Neuronal stem cell (in vitro differentiated cells): Measurements from ENCODE around the gene HDAC3.

ENCODE experiments used
- DNase-seq: peaks from one replicate; pipeline ENCODE4 v3.0.0-alpha.2; 2013; ENCODE audit warnings: low spot score
- H2AFZ ChIP-seq: one replicate; pipeline ENCODE4 v1.6.1; 2013; ENCODE audit warnings: mild to moderate bottlenecking, low read length, inconsistent platforms
- H2AK5ac ChIP-seq: 2 replicates; pipeline ENCODE4 v1.6.1; 2013; ENCODE audit warnings: low read depth, mild to moderate bottlenecking, inconsistent platforms, low read length, moderate library complexity, mixed read lengths
- H2BK120ac ChIP-seq: 2 replicates; pipeline ENCODE4 v1.6.1; 2013; ENCODE audit warnings: low read depth, mild to moderate bottlenecking, inconsistent platforms, low read length, moderate library complexity, mixed read lengths
- H2BK12ac ChIP-seq: one replicate; pipeline ENCODE4 v1.6.1; 2013; ENCODE audit warnings: low read length, inconsistent platforms
- H2BK15ac ChIP-seq: 2 replicates; pipeline ENCODE4 v1.6.1; 2013; ENCODE audit warnings: mild to moderate bottlenecking, low read length, inconsistent platforms, mixed read lengths
- H2BK5ac ChIP-seq: one replicate; pipeline ENCODE4 v1.6.1; 2013; ENCODE audit warnings: inconsistent platforms, mild to moderate bottlenecking, low read length, moderate library complexity
- H3K14ac ChIP-seq: one replicate; pipeline ENCODE4 v1.6.1; 2013; ENCODE audit warnings: low read length, inconsistent platforms
- H3K18ac ChIP-seq: 2 replicates; pipeline ENCODE4 v1.6.1; 2013; ENCODE audit warnings: low read length, inconsistent platforms
- H3K23ac ChIP-seq: 2 replicates; pipeline ENCODE4 v1.6.1; 2013; ENCODE audit warnings: low read depth, mild to moderate bottlenecking, mixed read lengths, low read length, inconsistent platforms; ENCODE audit not compliant: poor library complexity
- H3K27ac ChIP-seq: replicated peaks from 3 replicates; pipeline ENCODE4 v1.5.1; 2013; ENCODE audit warnings: low read length, inconsistent platforms
- H3K27me3 ChIP-seq, 3 experiments: 2 replicates each; pipeline ENCODE4 v1.6.1; 2013; ENCODE audit warnings: low read length in 3 of 3, mild to moderate bottlenecking in 2 of 3, inconsistent platforms in 1 of 3, low read depth in 1 of 3, mixed read lengths in 1 of 3, moderate library complexity in 1 of 3; ENCODE audit not compliant: control insufficient read depth in 3 of 3, insufficient read depth in 3 of 3
- H3K36me3 ChIP-seq, 2 donors: replicated peaks in 1 of 2; 2 replicates each; pipeline ENCODE4 v1.6.1; 2013; ENCODE audit warnings: low read length in 2 of 2; ENCODE audit not compliant: control insufficient read depth in 2 of 2, insufficient read depth in 2 of 2
- H3K4ac ChIP-seq: 2 replicates; pipeline ENCODE4 v1.6.1; 2013; ENCODE audit warnings: inconsistent platforms, mild to moderate bottlenecking, low read length, moderate library complexity
- H3K4me1 ChIP-seq, 2 donors: 1 replicate in 1 of 2; 2 replicates in 1 of 2; pipeline ENCODE4 v1.6.1; 2013; ENCODE audit warnings: low read length in 2 of 2, low read depth in 1 of 2; ENCODE audit not compliant: control insufficient read depth in 2 of 2, insufficient read depth in 1 of 2
- H3K4me2 ChIP-seq: one replicate; pipeline ENCODE4 v1.6.1; 2013; ENCODE audit warnings: mild to moderate bottlenecking, low read length, inconsistent platforms; ENCODE audit not compliant: insufficient read depth, poor library complexity, severe bottlenecking
- H3K4me3 ChIP-seq, 2 donors: 2 replicates each; pipeline ENCODE4 v1.5.1; 2013; ENCODE audit warnings: low read length in 2 of 2, mild to moderate bottlenecking in 2 of 2, inconsistent platforms in 1 of 2, moderate library complexity in 1 of 2
- H3K79me1 ChIP-seq: one replicate; pipeline ENCODE4 v1.6.1; 2013; ENCODE audit warnings: low read depth, mild to moderate bottlenecking, inconsistent platforms, low read length, moderate library complexity
- H3K9ac ChIP-seq: one replicate; pipeline ENCODE4 v1.6.1; 2013; ENCODE audit warnings: mild to moderate bottlenecking, low read depth, low read length, inconsistent platforms; ENCODE audit not compliant: poor library complexity
- H3K9me3 ChIP-seq, 2 donors: replicated peaks in 1 of 2; 2 replicates each; pipeline versions ENCODE3 to v1.6.1; 2013; ENCODE audit warnings: low read length in 2 of 2, mild to moderate bottlenecking in 2 of 2, inconsistent platforms in 1 of 2, low read depth in 1 of 2, mixed read lengths in 1 of 2, moderate library complexity in 1 of 2; ENCODE audit not compliant: control insufficient read depth in 2 of 2, insufficient read depth in 1 of 2
- H4K8ac ChIP-seq: one replicate; pipeline ENCODE4 v1.6.1; 2013; ENCODE audit warnings: low read depth, mild to moderate bottlenecking, inconsistent platforms, low read length, moderate library complexity
- H4K91ac ChIP-seq: one replicate; pipeline ENCODE4 v1.6.1; 2013; ENCODE audit warnings: low read length, low read depth, mild to moderate bottlenecking, inconsistent platforms; ENCODE audit not compliant: poor library complexity
- WGBS, 2 donors: extraction: QIAGEN DNeasy Blood & Tissue Kit; methylation state at CpG; one replicate each; pipeline ENCODE4 v1.1.7; 2013; ENCODE audit warnings: missing lambda C conversion rate in 2 of 2, mixed read lengths in 1 of 2; ENCODE audit not compliant: insufficient read length in 2 of 2, insufficient replicate concordance in 1 of 2; ENCODE audit errors: extremely low coverage in 2 of 2; 5-methylcytosine and 5-hydroxymethylcytosine counted together

The HDAC3 gene

DNA sequence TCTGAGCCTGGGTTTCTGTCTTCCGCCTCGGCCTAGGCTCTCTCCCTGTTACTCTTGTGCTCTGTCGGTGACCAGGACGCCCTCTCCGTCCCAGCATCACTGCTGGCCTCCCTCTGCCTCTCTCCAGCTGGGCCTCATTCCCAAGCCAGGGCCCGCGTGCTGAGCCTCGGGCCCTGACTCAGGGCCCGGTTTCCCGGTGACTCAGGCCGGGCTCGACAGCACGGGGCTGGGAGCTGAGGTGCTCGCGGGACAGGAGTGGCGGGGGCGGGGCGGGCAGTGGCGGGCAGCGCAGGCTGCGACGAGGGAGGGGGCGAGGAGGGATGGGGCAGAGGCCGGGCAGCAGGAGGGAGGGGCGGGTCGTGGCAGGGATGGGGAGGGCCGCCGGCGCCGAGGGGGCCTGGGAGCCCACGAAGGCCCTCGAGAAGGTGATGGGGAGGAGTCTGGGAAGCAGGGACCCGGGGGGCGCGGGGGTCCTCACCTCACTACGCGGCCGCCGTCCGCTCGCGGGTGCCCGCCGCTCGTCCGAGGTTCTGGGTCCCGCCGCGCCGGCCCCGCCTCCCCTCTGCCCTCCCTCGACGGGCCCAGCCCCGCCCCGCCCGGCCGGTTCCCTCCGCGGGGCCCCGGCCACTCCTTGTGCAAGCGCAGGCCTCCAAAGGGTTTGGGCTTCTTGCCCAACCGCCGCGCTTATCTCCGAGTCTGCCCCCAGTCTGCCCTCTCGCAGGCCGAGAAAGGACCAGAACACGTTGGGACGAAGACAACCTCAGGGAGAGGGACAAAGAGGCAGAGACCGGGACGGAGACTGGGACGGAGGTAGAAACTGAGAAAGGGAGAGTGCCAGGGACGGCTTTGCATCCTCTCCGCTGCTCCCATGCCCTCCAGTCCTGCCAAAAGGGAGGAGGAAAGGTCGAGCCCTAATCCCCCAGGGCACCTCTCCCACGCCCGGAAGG is 45.3 kb upstream of the HDAC3 start, which contains the start of gene ARAP3:
Gene ARAP3 (minus strand): TSS at position 536 of the 947 bp plus-strand sequence. CDS start 1,744 bp downstream, outside the sequence.
- H3K4me3 ChIP-seq, result peak within 1 kb of the TSS; percentile 56 to 81
- H3K27ac ChIP-seq, result peak within 1 kb of the TSS; percentile 96
- peak within 1 kb of the TSS; percentile 96 for H3K23ac ChIP-seq
- H3K4me1 ChIP-seq, result peaks cover 31 to 32% of the 10 kb centered on the region in 2 donors
- H2BK15ac ChIP-seq, result peak within 1 kb of the TSS; percentile 90
- H3K4ac ChIP-seq, result peak within 1 kb of the TSS; percentile 99
- peak within 1 kb of the TSS; percentile 98 for H4K91ac ChIP-seq
- peak within 1 kb of the TSS; percentile 7 for H4K8ac ChIP-seq
- DNase-seq, result peak; percentile 70
- H3K14ac ChIP-seq, result peak within 1 kb of the TSS; percentile 75
- H3K79me1 ChIP-seq, result peaks cover 10% of the 10 kb centered on the region
- H2AFZ ChIP-seq, result peak within 1 kb of the TSS; percentile 85
- H3K4me2 ChIP-seq, result peak within 1 kb of the TSS; percentile 93
- H2BK12ac ChIP-seq, result peak within 1 kb of the TSS; percentile 92
- peak within 1 kb of the TSS; percentile 82 for H2BK120ac ChIP-seq
- peak within 1 kb of the TSS; percentile 90 for H3K9ac ChIP-seq
- peaks cover 0 to 10% of the 10 kb centered on the region in 2 donors for H3K36me3 ChIP-seq
- H3K18ac ChIP-seq, result peak within 1 kb of the TSS; percentile 97
- peak within 1 kb of the TSS; percentile 96 for H2AK5ac ChIP-seq
- no peaks in the 10 kb centered on the region for H3K9me3 ChIP-seq
- WGBS, 2 donors, result no CpG with 5 or more reads among the region's 77 CpGs
- no peaks in the 10 kb centered on the region for H3K27me3 ChIP-seq
- peak within 1 kb of the TSS; percentile 49 for H2BK5ac ChIP-seq

DNA sequence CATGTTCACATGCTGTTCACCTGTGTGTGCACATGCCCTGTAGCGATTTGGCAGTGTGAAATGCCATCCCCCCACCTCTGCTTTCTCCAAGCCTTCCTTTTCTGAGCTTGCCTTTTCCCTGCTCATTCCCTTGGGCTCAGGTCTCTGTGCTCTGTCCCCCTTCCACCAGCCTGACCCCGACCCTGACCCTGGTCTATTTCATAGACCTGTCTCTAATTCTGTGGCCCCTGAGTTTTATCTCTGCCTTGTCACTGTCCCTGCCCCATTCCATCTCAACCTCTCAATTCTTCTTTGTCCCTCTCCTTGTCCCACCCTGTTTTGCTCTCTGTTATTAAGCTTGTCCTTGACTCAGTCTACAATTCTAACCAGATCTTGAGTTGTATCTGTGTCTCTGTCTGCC is 44.6 kb upstream of the HDAC3 start:
- Histone ChIP-seq H3K23ac (peak overlapping the region; percentile 96), H3K9ac (peak overlapping the region; percentile 89), H2BK15ac (peak overlapping the region; percentile 53), H2AK5ac (peak overlapping the region; percentile 79), H3K4me2 (peak overlapping the region; percentile 93), H2BK12ac (peak overlapping the region; percentile 75), H4K8ac (peak overlapping the region; percentile 7), H3K4me1 (peaks cover 27 to 31% of the 10 kb centered on the region in 2 donors), H4K91ac (peak overlapping the region; percentile 98), H3K27ac (peak overlapping the region; percentile 96), H3K79me1 (peaks cover 10% of the 10 kb centered on the region), H3K4ac (peak overlapping the region; percentile 99), H2AFZ (peak overlapping the region; percentile 85), H3K27me3 (no peaks in the 10 kb centered on the region), H3K14ac (peak overlapping the region; percentile 75), H3K36me3 (peaks cover 0 to 16% of the 10 kb centered on the region in 2 donors), H2BK5ac (peak overlapping the region; percentile 49), H3K18ac (peak overlapping the region; percentile 97), H3K4me3 (peak overlapping the region; percentile 56 to 81), H2BK120ac (peak overlapping the region; percentile 4), H3K9me3 (no peaks in the 10 kb centered on the region)
- DNase-seq, result no peak
- WGBS, 2 donors, result no CpG with 5 or more reads among the region's 2 CpGs

DNA sequence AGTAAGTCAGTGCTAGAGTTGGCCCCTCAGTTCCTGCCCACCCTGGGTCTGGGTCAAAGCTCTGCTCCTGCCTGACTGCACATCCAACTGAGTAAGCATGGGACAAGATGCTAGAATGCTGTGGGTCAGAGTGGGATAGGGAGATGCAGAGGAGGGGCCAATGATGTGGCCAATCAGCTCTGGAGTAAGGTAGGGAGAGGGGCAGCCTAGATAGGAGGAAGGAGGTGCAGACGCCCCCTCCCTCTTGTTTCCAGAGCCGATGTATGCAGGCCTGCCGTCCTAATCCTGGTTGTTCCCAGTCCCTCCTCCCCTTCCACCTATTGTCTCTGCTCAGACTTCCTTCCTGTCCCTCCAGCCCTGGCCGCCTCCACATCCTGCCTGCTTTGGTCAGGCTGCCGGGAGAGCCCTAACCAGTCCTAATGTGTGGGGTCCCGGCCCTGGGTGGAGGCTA is 44.1 kb upstream of the HDAC3 start:
- H3K4me1 ChIP-seq, result peaks cover 27 to 31% of the 10 kb centered on the region in 2 donors
- H3K4ac ChIP-seq, result no peak overlapping the region
- H3K79me1 ChIP-seq, result peaks cover 10% of the 10 kb centered on the region
- H3K36me3 ChIP-seq, result peaks cover 0 to 17% of the 10 kb centered on the region in 2 donors
- WGBS, 2 donors, result no CpG with 5 or more reads among the region's 6 CpGs
- H2AK5ac ChIP-seq, result peak overlapping the region; percentile 97
- peak overlapping the region; percentile 97 for H3K18ac ChIP-seq
- H3K9ac ChIP-seq, result no peak overlapping the region
- peak overlapping the region; percentile 93 for H2BK5ac ChIP-seq
- H2BK12ac ChIP-seq, result peak overlapping the region; percentile 43
- H2AFZ ChIP-seq, result peak overlapping the region; percentile 85
- no peak overlapping the region for H4K91ac ChIP-seq
- peak overlapping the region; percentile 96 for H3K27ac ChIP-seq
- H3K4me2 ChIP-seq, result peak overlapping the region; percentile 93
- no peak overlapping the region for H4K8ac ChIP-seq
- H2BK120ac ChIP-seq, result peak overlapping the region; percentile 4
- H3K4me3 ChIP-seq, result peak overlapping the region; percentile 56 to 81
- no peak overlapping the region for H3K23ac ChIP-seq
- H3K14ac ChIP-seq, result no peak overlapping the region
- peak overlapping the region; percentile 76 for H2BK15ac ChIP-seq
- H3K27me3 ChIP-seq, result no peaks in the 10 kb centered on the region
- H3K9me3 ChIP-seq, result no peaks in the 10 kb centered on the region
- DNase-seq, result peak; percentile 79

DNA sequence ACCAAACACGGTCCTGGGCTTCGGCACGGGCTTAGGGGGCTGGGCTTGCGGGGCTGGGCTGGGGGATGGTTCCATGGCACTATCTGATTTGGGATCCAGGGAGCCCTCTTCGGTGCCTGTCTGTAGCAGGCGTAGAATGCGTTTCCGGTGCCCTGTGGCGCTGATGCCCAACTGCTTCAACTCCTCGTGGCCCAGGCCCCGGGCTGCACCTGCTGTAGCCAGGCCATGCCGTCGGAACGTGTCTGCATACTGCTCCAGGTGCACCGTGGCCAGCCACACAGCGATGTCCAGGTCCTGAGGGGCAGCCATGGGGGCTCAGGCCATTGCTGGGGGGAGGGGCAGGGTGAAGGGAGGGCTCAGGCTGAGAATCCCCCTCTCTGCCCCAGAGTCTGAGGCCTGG is 43.5 kb upstream of the HDAC3 start:
- no peaks in the 10 kb centered on the region for H3K9me3 ChIP-seq
- peak overlapping the region; percentile 95 for H3K18ac ChIP-seq
- peaks cover 27 to 31% of the 10 kb centered on the region in 2 donors for H3K4me1 ChIP-seq
- DNase-seq, result no peak
- H3K4me2 ChIP-seq, result peak overlapping the region; percentile 49
- H3K27ac ChIP-seq, result peak overlapping the region; percentile 84
- no CpG with 5 or more reads among the region's 16 CpGs for WGBS, 2 donors
- peak overlapping the region; percentile 98 for H3K14ac ChIP-seq
- H3K4ac ChIP-seq, result peak overlapping the region; percentile 60
- H2BK5ac ChIP-seq, result peak overlapping the region; percentile 93
- H3K36me3 ChIP-seq, result peaks cover 0 to 18% of the 10 kb centered on the region in 2 donors
- peak overlapping the region; percentile 88 for H4K8ac ChIP-seq
- H2BK15ac ChIP-seq, result peak overlapping the region; percentile 76
- no peak overlapping the region for H4K91ac ChIP-seq
- peak overlapping the region; percentile 91 for H3K9ac ChIP-seq
- peaks cover 10% of the 10 kb centered on the region for H3K79me1 ChIP-seq
- H3K23ac ChIP-seq, result no peak overlapping the region
- H3K27me3 ChIP-seq, result no peaks in the 10 kb centered on the region
- H2BK120ac ChIP-seq, result peak overlapping the region; percentile 64
- H2AFZ ChIP-seq, result peak overlapping the region; percentile 85
- H3K4me3 ChIP-seq, result peak overlapping the region in 1 of 2 donors; percentile 54
- no peak overlapping the region for H2BK12ac ChIP-seq
- peak overlapping the region; percentile 97 for H2AK5ac ChIP-seq
